ENCODE data around the gene BLOC1S1.
A peak's percentile ranks its signal among the peaks of the same experiment; 100 is the strongest.

BLOC1S1 gene

DNA sequence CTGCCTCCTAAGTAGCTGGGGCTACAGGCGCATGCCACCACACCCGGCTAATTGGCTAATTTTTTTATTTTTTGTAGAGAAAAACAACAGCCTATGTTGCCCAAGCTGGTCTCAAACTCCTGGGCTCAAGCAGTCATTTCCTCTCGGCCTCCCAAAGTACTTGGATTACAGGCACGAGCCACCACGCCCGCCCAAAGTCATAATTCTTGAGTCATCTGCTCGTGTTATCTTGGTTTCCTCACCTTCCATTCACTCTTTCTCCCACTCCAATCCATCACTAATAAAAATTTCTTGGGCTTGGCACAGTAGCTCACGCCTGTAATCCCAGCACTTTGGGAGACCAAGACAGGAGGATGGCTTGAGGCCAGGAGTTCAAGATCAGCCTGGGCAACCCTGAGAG is 40.2 kb upstream of the BLOC1S1 start:
- DNase-seq = no peak
- TF ChIP-seq, protein P1, sequence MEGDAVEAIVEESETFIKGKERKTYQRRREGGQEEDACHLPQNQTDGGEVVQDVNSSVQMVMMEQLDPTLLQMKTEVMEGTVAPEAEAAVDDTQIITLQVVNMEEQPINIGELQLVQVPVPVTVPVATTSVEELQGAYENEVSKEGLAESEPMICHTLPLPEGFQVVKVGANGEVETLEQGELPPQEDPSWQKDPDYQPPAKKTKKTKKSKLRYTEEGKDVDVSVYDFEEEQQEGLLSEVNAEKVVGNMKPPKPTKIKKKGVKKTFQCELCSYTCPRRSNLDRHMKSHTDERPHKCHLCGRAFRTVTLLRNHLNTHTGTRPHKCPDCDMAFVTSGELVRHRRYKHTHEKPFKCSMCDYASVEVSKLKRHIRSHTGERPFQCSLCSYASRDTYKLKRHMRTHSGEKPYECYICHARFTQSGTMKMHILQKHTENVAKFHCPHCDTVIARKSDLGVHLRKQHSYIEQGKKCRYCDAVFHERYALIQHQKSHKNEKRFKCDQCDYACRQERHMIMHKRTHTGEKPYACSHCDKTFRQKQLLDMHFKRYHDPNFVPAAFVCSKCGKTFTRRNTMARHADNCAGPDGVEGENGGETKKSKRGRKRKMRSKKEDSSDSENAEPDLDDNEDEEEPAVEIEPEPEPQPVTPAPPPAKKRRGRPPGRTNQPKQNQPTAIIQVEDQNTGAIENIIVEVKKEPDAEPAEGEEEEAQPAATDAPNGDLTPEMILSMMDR (IDR thresholded peaks at IDR 0.05) = no peak
- no peak overlapping the region for H3K27ac ChIP-seq
- no peak overlapping the region for H3K4me3 ChIP-seq
- H3K4me1 ChIP-seq = no peaks in the 10 kb centered on the region
- intact Hi-C loops (cut with DNase I; ENCODE audit: low total_unique reads) = no loop called here
- no peaks in the 10 kb centered on the region for H3K36me3 ChIP-seq
- H3K27me3 ChIP-seq = no peaks in the 10 kb centered on the region
- H3K9me3 ChIP-seq = no peaks in the 10 kb centered on the region

DNA sequence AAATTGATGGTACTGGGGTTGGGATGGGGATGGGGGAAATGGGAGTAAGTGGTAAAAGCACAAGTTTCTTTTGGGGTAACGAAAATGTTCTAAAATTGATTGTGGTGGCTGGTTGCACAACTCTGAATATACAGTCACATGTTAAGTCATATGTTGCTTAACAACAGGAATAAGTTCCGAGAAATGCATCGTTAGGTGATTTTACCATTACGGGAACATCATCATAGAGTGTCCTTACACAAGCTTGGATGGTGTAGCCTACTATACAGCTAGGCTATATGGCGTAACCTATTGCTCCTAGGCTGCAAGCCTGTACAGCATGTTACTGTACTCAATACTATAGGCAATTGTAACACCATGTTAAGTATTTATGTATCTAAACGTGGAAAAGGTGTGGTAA is 39.1 kb upstream of the BLOC1S1 start:
- no peak for DNase-seq
- TF ChIP-seq, protein P1 (IDR thresholded peaks at IDR 0.05) = no peak
- no peaks in the 10 kb centered on the region for H3K9me3 ChIP-seq
- intact Hi-C loops (cut with DNase I; ENCODE audit: low total_unique reads) = no loop called here
- no peak overlapping the region for H3K4me3 ChIP-seq
- peaks cover 0 to 9% (median 7%) of the 10 kb centered on the region in 4 donors for H3K4me1 ChIP-seq
- no peaks in the 10 kb centered on the region for H3K36me3 ChIP-seq
- no peaks in the 10 kb centered on the region for H3K27me3 ChIP-seq
- no peak overlapping the region for H3K27ac ChIP-seq

DNA sequence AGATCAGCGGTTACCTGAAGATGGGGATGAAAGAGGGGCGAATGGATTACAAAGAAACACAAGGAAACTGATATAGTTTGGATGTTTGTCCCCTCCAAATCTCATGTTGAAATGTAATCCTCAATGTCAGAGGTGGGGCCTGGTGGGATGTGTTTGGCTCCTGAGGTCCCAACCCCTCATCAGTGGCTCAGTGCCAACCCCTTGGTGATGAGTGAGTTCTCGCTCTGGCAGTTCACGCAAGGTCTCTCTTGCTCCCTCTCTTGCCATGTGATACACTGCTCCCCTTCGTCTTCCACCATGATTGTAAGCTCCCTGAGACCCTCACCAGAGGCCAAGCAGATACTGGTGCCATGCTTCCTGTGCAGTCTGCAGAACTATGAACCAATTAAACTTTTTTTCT is 36.2 kb upstream of the BLOC1S1 start:
- intact Hi-C loops (cut with DNase I; ENCODE audit: low total_unique reads) = loop anchor here (5.0 kb wide), 2 partner anchors 43 to 58 kb away; partner anchors contain the start of gene RDH5
- peaks cover 0 to 15% (median 11%) of the 10 kb centered on the region in 4 donors for H3K4me1 ChIP-seq
- DNase-seq = peak in 1 of 2 donors; percentile 49
- H3K4me3 ChIP-seq = no peak overlapping the region
- TF ChIP-seq, protein P1 (IDR thresholded peaks at IDR 0.05) = no peak
- H3K27ac ChIP-seq = no peak overlapping the region
- peaks cover under 1 to 3% (median 1%) of the 10 kb centered on the region in 3 donors for H3K36me3 ChIP-seq
- H3K27me3 ChIP-seq = no peaks in the 10 kb centered on the region
- no peaks in the 10 kb centered on the region for H3K9me3 ChIP-seq

DNA sequence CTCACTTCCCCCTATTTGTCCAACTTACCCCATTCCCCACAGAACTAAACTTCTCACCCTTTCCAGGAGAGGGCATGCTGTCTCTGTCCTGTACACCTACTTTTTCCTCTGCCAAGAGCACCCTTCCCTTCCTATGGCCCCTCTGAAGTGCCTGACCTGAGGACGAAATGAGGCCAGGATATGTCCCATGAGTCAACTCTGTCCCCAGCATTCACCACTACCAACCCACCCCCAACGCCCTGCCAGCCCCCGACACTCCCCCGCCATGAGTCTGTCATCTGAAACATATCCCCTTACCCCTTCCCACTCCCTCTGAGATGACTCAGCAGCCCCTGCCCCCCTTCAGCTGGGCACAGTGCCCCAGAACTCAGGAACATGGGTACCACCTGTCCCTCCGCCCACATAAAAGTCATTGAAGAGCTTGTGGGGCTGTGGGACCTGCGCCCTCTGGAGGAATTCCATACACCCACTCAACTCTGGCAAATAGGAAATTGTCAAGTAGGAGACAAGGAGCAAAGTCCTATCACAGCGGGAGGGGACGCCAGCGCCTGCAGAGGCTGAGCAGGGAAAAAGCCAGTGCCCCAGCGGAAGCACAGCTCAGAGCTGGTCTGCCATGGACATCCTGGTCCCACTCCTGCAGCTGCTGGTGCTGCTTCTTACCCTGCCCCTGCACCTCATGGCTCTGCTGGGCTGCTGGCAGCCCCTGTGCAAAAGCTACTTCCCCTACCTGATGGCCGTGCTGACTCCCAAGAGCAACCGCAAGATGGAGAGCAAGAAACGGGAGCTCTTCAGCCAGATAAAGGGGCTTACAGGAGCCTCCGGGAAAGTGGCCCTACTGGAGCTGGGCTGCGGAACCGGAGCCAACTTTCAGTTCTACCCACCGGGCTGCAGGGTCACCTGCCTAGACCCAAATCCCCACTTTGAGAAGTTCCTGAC is 34.4 kb upstream of the BLOC1S1 start:
- peaks cover 0 to 15% (median 11%) of the 10 kb centered on the region in 4 donors for H3K4me1 ChIP-seq
- no peaks in the 10 kb centered on the region for H3K27me3 ChIP-seq
- peaks cover 16 to 20% (median 17%) of the 10 kb centered on the region in 3 donors for H3K36me3 ChIP-seq
- peak overlapping the region; percentile 23 to 49 for H3K27ac ChIP-seq
- H3K9me3 ChIP-seq = no peaks in the 10 kb centered on the region
- TF ChIP-seq, protein P1 (IDR thresholded peaks at IDR 0.05) = peak; percentile 29 to 36
- peak; percentile 35 to 76 for DNase-seq
- peak overlapping the region; percentile 4 to 5 for H3K4me3 ChIP-seq
- intact Hi-C loops (cut with DNase I; ENCODE audit: low total_unique reads) = loop anchor here (5.0 kb wide), 2 partner anchors 41 to 56 kb away; partner anchors contain the start of gene RDH5

DNA sequence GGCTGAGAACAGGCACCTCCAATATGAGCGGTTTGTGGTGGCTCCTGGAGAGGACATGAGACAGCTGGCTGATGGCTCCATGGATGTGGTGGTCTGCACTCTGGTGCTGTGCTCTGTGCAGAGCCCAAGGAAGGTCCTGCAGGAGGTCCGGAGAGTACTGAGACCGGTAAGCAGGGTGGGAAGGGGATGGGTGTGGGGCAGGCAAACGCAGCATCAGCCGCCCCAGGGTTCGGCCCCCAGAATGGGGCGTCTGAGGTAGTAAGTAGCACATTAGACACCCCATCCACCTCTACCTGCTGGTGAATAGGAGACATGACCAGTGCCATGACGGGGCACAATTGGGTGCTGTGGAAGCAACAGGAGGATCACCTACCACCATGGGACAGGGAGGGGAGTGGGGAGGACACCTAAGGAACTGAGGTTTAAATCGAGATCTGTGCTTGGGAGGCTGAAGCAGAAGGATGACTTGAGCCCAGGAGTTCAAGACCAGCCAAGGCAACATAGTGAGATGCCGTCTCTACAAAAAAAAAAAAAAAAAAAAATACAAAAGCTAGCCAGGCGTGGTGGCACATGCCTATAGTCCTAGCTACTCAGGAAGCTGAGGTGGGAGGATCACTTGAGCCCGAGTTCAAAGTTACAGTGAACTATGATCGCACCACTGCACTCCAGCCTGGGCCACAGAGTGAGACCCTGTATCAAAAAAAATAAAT is 33.6 kb upstream of the BLOC1S1 start:
- intact Hi-C loops (cut with DNase I; ENCODE audit: low total_unique reads) = loop anchor here (5.0 kb wide), 2 partner anchors 40 to 55 kb away; partner anchors contain the start of gene RDH5
- H3K36me3 ChIP-seq = peaks cover 20 to 28% (median 24%) of the 10 kb centered on the region in 3 donors
- TF ChIP-seq, protein P1 (IDR thresholded peaks at IDR 0.05) = no peak
- H3K9me3 ChIP-seq = no peaks in the 10 kb centered on the region
- H3K27me3 ChIP-seq = no peaks in the 10 kb centered on the region
- H3K4me1 ChIP-seq = peaks cover 0 to 15% (median 11%) of the 10 kb centered on the region in 4 donors
- peak overlapping the region in 1 of 2 donors; percentile 49 for H3K27ac ChIP-seq
- H3K4me3 ChIP-seq = no peak overlapping the region
- DNase-seq = no peak
